NCI-H2196 treated with DMSO at 0.1 percent for 48 hours (cell line): Measurements from ENCODE around the gene NME2.
A peak's percentile ranks its signal among the peaks of the same experiment; 100 is the strongest.
"Not testable (repeated sequence)": the region's sequence is repeated elsewhere in the genome, so short reads cannot be mapped to it uniquely, and the experiment has no call there.

Experiments
- DNase-seq: peaks from one replicate; lab custom pipeline; 2025; ENCODE audit not compliant: unreplicated experiment; lab: John Stamatoyannopoulos, UW

Gene NME2

GRCh38 chr17:51166198-51166986 lies at the start of gene NME2:
TSS of gene NME2 (plus strand) at chr17:51166411. CDS start at chr17:51166831, 420 bp downstream.
- DNase-seq, result peak; percentile 72

DNA sequence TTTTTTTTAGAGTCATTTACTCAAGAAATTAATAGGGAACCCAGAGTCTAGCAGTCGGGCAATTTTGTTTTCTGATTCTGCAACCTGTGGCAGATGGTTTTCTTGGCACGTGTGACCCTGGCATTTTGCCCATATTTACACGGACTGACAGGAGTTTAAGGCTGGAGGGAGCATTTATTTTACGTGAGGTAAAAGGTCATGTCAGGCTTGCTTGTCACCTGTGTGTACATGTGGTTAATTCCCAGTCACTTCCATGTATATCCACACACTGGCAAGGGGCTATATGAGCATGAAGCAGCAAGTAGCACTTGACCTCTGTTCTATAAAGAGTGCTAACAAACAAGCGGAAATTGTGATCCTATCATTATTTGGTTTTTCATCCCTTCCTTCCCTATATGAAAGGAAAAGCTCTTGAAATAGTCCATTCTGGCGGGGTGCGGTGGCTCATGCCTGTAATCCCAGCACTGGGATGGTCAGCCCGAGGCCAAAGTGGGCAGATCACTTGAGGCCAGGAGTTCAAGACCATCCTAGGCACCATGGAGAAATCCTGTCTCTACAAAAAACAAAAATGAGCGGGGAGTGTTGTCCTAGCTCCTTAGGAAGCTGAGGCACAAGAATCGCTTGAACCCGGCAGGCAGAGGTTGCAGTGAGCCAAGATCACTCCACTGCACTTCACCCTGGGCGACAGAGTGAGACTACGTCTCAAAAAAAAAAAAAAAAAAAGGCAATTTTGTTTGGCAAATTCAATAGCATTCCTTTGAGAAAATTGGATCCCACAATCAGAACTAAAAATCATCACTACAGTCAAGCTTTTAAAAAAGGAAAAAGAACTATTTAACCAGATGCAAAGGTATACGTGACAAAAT lies 47.6 kb upstream of the NME2 start:
- peak; percentile 91 for DNase-seq

GRCh38 chr17:51119415-51120356 lies 46.5 kb upstream of the NME2 start:
- DNase-seq, result no peak

DNA sequence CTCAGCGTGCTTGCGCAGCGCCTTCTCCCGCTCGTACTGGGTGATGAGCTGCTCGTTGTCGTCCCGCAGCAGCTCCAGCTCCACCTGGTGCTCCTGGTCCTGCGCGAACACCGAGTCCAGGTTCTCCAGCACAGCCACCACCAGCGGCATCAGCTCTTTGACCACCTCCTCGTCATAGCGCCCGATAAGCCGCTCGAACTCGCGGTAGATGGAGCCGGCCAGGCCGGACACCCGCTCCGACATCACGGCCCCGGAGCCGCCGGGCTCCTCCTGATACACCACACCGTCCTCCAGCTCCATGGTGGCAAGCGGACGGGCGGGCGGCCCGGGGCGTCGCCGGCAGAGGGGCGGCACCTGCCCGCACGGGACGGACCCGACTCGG lies 45.9 kb upstream of the NME2 start:
- no peak for DNase-seq

DNA sequence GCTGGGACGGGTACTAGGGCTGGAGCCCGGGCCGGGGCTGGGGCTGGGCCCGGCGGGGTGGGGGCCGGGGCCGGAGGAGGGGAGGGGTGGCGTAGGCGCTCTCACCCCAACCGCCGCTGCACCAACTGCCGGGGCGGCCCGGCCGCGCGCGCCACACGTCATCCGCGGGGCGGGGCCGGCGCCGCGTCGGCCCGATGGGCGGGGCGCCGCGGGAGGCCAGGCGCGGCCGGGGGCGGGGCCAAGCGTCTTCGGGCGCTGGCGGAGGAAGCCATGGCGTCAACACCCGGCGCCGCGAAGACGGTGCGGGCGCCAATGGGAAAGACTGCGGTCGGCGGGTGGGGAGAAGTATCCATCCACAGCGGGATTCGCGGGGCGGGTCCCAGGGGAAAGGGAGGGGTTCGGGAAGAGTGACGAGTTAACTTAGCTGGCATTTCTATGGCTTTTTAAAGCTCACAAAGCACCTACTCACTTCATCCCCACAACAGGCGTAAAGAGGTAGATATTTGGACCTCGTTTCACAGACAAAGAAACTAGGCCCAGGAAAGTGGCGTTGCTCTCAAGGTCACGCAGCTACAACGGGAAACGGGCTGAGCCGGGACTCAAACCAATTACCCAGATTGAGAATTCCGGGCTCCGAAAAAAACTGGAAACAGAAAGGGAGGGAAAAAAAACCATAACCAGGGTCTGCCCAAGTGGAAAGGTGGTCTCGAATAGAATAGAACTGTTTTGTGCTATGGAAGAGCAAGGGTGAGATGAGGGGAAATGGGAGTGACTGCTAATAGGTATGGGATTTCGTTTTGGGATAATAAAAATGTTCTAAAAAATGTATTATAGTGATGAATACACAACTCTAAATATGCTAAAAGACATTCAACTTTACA lies 45.2 kb upstream of the NME2 start, which contains the start of gene SPAG9:
Gene SPAG9 (minus strand): TSS at position 130 of the 881 bp plus-strand sequence. CDS start 212 bp downstream, outside the sequence.
- peak; percentile 95 for DNase-seq

GRCh38 chr17:51121620-51122472 lies 44.4 kb upstream of the NME2 start:
- no peak for DNase-seq

DNA sequence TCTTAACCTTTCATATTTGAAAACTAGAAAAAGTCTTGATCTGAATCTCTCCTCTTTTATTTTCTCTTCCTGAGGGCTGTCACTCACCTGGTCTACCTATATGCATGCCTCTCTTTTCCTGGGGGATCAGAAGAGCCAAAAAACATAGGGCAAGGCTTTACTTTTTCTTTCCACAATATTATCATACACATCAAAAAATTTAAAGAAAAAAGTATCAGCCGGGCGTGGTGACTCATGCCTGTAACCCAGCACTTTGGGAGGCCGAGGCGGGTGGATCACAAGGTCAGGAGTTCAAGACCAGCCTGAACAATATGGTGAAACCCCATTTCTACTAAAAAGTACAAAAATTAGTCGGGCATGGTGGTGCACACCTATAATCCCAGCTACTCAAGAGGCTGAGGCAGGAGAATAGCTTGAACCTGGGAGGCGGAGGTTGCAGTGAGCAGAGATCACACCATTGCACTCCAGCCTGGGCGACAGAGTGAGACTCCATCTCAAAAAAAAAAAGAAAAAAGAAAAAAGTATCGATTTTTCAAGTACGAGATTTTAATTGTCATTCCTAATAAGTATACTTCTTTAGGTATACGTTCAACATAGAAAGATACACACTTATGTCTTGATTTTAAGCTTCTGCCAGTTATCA lies 43.6 kb upstream of the NME2 start:
- not testable (repeated sequence) for DNase-seq

DNA sequence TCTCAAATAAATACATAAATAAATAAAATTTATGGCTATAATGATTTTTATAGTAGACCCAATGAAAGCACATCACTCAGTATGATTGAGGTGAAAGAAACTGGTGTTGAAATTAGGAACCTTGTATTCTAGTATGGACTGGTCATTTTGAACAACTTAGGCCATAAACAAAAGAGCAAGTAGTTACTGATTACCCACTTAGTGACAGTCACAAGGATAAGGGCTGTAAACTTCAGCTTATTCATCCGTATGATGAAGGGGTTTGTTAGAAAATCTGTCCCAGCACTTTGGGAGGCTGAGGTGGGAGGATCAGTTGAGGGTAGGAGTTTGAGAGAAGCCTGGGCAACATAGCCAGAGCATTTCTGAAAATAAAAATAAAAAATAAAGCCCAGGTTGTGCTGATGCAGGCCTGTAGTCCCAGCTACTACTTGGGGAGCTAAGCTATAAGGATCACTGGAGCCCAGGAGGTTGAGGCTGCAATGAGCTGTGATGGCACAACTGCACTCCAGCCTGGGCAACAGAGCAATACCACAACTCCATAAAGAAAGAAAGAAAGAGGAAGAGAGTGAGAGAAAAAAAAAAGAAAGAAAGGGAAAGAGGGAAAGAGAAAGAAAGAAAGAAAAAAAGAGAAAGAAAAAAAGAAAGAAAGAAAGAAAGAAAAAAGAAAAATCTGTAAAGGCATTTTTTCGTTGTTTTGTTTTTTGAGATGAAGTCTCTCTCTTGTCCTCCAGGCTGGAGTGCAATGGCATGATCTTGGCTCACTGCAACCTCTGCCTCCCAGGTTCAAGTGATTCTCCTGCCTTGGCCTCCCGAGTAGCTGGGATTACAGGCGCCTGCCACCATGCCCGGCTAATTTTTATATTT lies 41.3 kb upstream of the NME2 start:
- no peak for DNase-seq

GRCh38 chr17:51128076-51128475 lies 38.1 kb upstream of the NME2 start:
- DNase-seq, result no peak

- no peak for DNase-seq
Observed at GRCh38 chr17:51132964-51133319, 33.3 kb upstream of the NME2 start.

DNA sequence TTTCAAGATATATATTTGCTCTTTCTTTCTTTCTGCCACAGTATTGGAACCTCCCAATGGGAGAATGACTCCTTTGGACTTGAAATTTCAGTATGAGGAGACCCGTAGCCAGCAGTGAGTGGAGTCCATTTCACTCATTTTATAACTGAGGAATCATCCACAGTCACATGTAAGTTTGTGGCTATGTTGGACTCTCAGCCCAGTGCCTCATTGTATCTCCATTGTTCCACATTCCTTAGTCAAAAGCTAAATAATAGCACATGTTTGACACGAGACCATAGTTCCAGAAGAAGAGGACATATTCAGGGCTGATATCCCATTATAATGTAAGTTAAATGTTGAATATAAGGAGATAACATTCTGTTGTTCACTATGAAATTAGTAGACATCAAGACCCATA lies 32.8 kb upstream of the NME2 start:
- DNase-seq, result no peak

DNA sequence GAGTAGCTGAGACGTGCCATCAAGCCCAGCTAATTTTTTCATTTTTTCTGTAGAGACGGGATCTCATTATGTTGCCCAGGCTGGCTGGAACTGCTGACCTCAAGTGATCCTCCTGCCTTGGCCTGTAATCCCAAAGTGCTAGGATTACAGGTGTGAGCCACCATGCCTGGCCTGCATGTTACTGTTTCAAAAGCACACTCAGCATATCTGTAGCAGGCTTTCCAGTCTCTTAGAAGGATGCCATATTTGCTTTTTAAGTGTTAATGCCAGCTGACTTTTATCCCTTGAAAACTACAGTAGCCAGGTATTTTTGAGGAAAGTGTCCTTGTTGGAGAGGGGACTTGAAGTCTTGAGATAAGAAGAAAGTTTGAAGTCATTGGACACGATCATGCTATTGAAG lies 30.3 kb upstream of the NME2 start:
- DNase-seq, result no peak

DNA sequence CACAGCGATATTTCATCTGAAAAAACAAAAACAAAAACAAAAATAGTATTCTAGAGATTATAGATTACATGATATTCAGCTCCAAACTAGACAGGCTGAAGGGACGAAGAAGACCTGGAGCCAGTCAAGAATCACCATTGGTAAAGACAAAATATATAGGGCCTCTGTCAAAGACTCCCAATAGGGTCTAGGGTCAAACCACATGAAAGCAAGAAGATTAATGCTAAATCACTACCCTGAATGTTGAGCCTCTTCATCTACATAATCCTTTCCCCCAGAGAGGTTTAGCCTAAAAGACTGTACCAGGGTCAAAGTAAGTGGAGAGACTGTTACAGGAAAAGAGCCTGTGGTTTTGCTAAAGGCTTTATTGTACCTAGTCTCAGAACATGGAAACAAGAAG lies 23.6 kb upstream of the NME2 start:
- no peak for DNase-seq

DNA sequence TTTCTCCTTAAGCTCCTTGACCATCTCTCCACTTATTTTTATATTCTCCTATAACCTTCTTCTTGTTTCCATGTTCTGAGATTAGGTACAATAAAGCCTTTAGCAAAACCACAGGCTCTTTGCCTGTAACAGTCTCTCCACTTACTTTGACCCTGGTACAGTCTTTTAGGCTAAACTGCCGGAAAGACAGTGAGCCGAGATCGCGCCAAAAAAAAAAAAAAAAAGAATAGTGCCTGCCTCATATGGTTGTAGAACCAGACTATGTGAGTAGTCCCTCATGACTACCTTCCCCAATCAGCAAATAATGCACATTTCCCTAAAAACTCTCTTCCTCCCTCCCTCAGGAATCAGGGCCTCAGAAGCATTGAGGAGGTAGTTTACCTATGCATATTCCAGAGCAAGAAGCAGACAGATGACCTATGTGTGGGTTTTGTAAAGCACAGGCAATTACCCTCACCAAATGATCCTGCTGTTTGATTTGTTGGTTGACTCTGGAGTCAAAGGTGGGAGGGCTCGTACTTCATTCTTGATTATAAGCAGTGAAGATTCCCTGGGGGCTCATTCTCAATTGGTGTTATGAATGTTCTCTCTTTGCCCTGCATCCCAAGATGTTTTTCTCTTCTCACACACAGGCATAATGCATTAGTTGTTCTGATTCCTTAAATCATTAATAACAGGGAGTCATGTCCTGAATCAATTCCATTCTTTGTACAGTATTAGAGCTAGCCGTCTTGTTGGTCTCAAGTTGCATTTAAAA lies 21.8 kb upstream of the NME2 start:
- no peak for DNase-seq

GRCh38 chr17:51147650-51148049 lies 18.6 kb upstream of the NME2 start:
- DNase-seq, result no peak

DNA sequence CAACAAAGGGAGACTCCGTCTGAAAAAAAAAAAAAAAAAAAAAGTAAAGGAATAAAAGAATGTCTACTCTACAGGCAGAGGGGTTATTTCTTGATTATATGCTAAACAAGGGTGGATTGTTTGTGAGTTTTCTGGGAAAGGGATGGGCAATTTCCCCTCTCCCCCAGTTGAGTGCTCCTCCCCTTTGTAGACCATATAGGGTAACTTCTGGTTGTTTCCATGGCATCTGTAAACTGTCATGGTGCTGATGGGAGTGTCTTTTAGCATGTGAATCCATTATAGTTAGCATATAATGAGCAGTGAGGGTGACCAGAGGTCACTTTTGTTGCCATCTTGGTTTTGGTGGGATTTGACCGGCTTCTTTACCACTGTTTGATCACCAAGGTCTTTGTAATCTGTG lies 17.0 kb upstream of the NME2 start:
- no peak for DNase-seq

DNA sequence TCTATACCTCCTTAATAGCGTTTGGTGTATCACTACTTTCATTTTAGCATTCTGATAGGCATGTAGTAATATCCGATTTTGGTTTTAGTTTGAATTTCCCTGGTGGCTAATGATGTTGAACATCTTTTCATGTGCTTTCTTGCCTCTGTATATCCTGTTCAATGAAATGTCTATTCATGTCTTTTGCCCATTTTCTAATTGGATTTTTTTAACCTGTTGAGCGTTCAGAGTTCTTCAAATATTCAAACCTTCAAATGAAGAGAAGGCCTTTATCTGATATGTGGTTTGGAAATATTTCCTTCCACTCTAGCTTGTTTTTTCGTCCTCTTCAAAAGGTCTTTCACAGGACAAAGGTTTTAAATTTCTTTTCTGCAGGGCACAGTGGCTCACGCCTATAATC lies 15.3 kb upstream of the NME2 start:
- DNase-seq, result no peak
